ENCODE results near the gene NTN1.

NTN1 gene

DNA sequence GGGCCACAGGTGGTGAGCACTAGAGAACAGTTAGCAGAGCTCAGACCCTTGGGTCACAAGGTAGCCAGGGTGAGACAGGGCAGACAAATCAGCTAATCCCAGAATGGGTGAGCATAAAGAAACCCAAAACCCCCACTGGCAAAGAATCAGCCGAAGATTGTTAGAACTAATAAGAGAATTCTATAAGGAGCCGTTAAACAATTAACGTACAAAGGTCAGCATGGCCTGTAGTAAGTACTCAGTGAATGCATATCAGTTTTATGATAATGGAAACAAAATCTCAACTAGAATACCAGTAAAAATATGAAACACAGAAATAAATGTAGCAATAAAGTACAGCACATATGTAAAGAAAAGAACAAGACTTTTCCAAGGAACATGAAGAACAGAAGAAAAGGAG is 168.6 kb downstream of the NTN1 start:
- Histone ChIP-seq H3K9me3 (ENCODE audit: control extremely low read depth in 1 of 5, control insufficient read depth in 4 of 5, insufficient read depth in 2 of 5, low read depth in 1 of 5, low read length in 4 of 5) (no peaks in the 10 kb centered on the region), H3K4me3 (ENCODE audit: control insufficient read depth in 1 of 7, extremely low read depth in 1 of 7, insufficient read depth in 4 of 7, low read depth in 2 of 7, low read length in 6 of 7) (no peak overlapping the region), H3K27ac (ENCODE audit: insufficient read depth in 1 of 2, low read depth in 1 of 2, low read length in 2 of 2, poor library complexity in 1 of 2, severe bottlenecking in 2 of 2) (no peak overlapping the region), H3K27me3 (replicated peaks in 2 of 5; ENCODE audit: control insufficient read depth in 4 of 5, insufficient read depth in 5 of 5, low read length in 4 of 5) (peaks cover 0 to 10% (median 0%) of the 10 kb centered on the region in 5 experiments), H3K36me3 (ENCODE audit: control insufficient read depth in 4 of 4, insufficient read depth in 4 of 4, low read length in 3 of 4) (no peaks in the 10 kb centered on the region), H3K4me1 (ENCODE audit: control extremely low read depth in 1 of 4, control insufficient read depth in 4 of 4, insufficient read depth in 4 of 4, low read length in 3 of 4) (peaks cover 0 to 2% (median 0%) of the 10 kb centered on the region in 4 experiments)
- CTCF ChIA-PET = no interaction called here
- POLR2A ChIA-PET = interaction anchor here (0.7 kb wide), 1 partner anchor 149 kb away, joined by 6 read pairs; no protein-coding TSS in a partner anchor
- no peak for DNase-seq
- no CpG with 5 or more reads among the region's 3 CpGs for WGBS (ENCODE audit: insufficient coverage)

- no peaks in the 10 kb centered on the region for H3K36me3 ChIP-seq (ENCODE audit: control insufficient read depth in 4 of 4, insufficient read depth in 4 of 4, low read length in 3 of 4)
- no CpG with 5 or more reads among the region's 1 CpG for WGBS (ENCODE audit: insufficient coverage)
- no peaks in the 10 kb centered on the region for H3K4me1 ChIP-seq (ENCODE audit: control extremely low read depth in 1 of 4, control insufficient read depth in 4 of 4, insufficient read depth in 4 of 4, low read length in 3 of 4)
- ChIA-PET CTCF (no interaction called here), POLR2A (no interaction called here)
- H3K27ac ChIP-seq (ENCODE audit: insufficient read depth in 1 of 2, low read depth in 1 of 2, low read length in 2 of 2, poor library complexity in 1 of 2, severe bottlenecking in 2 of 2) = no peak overlapping the region
- no peak overlapping the region for H3K4me3 ChIP-seq (ENCODE audit: control insufficient read depth in 1 of 7, extremely low read depth in 1 of 7, insufficient read depth in 4 of 7, low read depth in 2 of 7, low read length in 6 of 7)
- H3K9me3 ChIP-seq (ENCODE audit: control extremely low read depth in 1 of 5, control insufficient read depth in 4 of 5, insufficient read depth in 2 of 5, low read depth in 1 of 5, low read length in 4 of 5) = no peaks in the 10 kb centered on the region
- no peak for DNase-seq
- peaks cover 0 to 10% (median 0%) of the 10 kb centered on the region in 5 experiments for H3K27me3 ChIP-seq (replicated peaks in 2 of 5; ENCODE audit: control insufficient read depth in 4 of 5, insufficient read depth in 5 of 5, low read length in 4 of 5)
Observed at GRCh38 chr17:9192010-9192409, 170.7 kb downstream of the NTN1 start.

GRCh38 chr17:9195411-9195810 is 174.1 kb downstream of the NTN1 start:
- peaks cover 0 to 6% (median 0%) of the 10 kb centered on the region in 4 experiments for H3K4me1 ChIP-seq (ENCODE audit: control extremely low read depth in 1 of 4, control insufficient read depth in 4 of 4, insufficient read depth in 4 of 4, low read length in 3 of 4)
- CTCF ChIA-PET = no interaction called here
- H3K4me3 ChIP-seq (ENCODE audit: control insufficient read depth in 1 of 7, extremely low read depth in 1 of 7, insufficient read depth in 4 of 7, low read depth in 2 of 7, low read length in 6 of 7) = no peak overlapping the region
- no peak for DNase-seq
- POLR2A ChIA-PET = no interaction called here
- no peaks in the 10 kb centered on the region for H3K9me3 ChIP-seq (ENCODE audit: control extremely low read depth in 1 of 5, control insufficient read depth in 4 of 5, insufficient read depth in 2 of 5, low read depth in 1 of 5, low read length in 4 of 5)
- 92% methylated on average over 5 of the region's 6 CpGs for WGBS (ENCODE audit: insufficient coverage)
- H3K36me3 ChIP-seq (ENCODE audit: control insufficient read depth in 4 of 4, insufficient read depth in 4 of 4, low read length in 3 of 4) = no peaks in the 10 kb centered on the region
- H3K27me3 ChIP-seq (replicated peaks in 2 of 5; ENCODE audit: control insufficient read depth in 4 of 5, insufficient read depth in 5 of 5, low read length in 4 of 5) = no peaks in the 10 kb centered on the region
- no peak overlapping the region for H3K27ac ChIP-seq (ENCODE audit: insufficient read depth in 1 of 2, low read depth in 1 of 2, low read length in 2 of 2, poor library complexity in 1 of 2, severe bottlenecking in 2 of 2)

GRCh38 chr17:9195961-9196670 is 174.8 kb downstream of the NTN1 start:
- H3K36me3 ChIP-seq (ENCODE audit: control insufficient read depth in 4 of 4, insufficient read depth in 4 of 4, low read length in 3 of 4) = no peaks in the 10 kb centered on the region
- ChIA-PET CTCF (no interaction called here), POLR2A (no interaction called here)
- no peak overlapping the region for H3K27ac ChIP-seq (ENCODE audit: insufficient read depth in 1 of 2, low read depth in 1 of 2, low read length in 2 of 2, poor library complexity in 1 of 2, severe bottlenecking in 2 of 2)
- 99% methylated on average over 9 of the region's 10 CpGs for WGBS (ENCODE audit: insufficient coverage)
- no peaks in the 10 kb centered on the region for H3K9me3 ChIP-seq (ENCODE audit: control extremely low read depth in 1 of 5, control insufficient read depth in 4 of 5, insufficient read depth in 2 of 5, low read depth in 1 of 5, low read length in 4 of 5)
- DNase-seq = no peak
- H3K4me1 ChIP-seq (ENCODE audit: control extremely low read depth in 1 of 4, control insufficient read depth in 4 of 4, insufficient read depth in 4 of 4, low read length in 3 of 4) = peaks cover 0 to 6% (median 0%) of the 10 kb centered on the region in 4 experiments
- no peak overlapping the region for H3K4me3 ChIP-seq (ENCODE audit: control insufficient read depth in 1 of 7, extremely low read depth in 1 of 7, insufficient read depth in 4 of 7, low read depth in 2 of 7, low read length in 6 of 7)
- no peaks in the 10 kb centered on the region for H3K27me3 ChIP-seq (replicated peaks in 2 of 5; ENCODE audit: control insufficient read depth in 4 of 5, insufficient read depth in 5 of 5, low read length in 4 of 5)

DNA sequence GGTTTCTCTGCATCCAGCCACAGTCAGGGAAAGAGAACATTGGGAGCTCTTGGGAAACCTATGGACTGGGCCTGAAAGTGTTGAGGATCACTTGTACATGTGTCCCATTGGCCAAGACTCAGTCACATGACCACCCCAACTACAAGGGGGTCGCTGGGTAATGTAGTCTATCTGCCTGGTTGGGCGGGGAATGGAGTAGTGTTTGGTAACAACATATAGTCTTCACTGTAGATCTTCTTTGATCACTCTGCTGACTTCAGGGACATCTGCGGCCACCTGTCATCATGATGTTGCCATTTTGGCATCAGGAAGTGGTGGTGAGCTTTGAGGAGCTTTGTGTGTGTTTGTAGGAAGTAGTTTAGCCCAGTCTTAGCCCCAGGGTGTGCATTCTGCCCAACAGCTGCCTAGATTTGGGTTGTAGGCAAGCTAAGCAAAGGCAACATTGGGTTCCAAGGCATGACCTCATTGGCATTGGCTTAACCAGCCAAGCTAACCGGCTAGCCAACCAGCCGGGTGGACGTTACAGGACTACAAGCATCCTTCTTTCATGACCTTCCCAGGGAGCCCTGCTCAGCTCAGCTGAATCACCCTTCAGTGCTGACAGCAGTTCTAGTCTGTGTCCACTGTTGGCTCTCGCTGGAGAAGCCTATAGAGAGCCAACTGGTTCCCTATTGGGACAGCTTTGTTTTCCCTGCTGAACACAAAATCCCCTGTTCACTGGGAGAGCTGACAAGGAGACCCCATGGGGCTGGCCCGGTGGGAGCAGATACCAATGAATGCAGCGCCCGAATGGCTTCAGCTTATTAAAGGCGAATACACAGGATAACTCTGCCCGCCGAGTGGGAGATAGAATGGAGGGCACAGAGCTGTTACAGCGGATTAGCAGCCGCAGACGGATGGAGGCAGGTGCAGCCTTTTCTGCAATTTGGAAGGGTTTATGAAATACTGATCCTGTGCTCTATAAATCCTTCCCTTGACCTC is 178.6 kb downstream of the NTN1 start:
- Histone ChIP-seq H3K4me3 (ENCODE audit: control insufficient read depth in 1 of 7, extremely low read depth in 1 of 7, insufficient read depth in 4 of 7, low read depth in 2 of 7, low read length in 6 of 7) (no peak overlapping the region), H3K27ac (ENCODE audit: insufficient read depth in 1 of 2, low read depth in 1 of 2, low read length in 2 of 2, poor library complexity in 1 of 2, severe bottlenecking in 2 of 2) (no peak overlapping the region), H3K27me3 (replicated peaks in 2 of 5; ENCODE audit: control insufficient read depth in 4 of 5, insufficient read depth in 5 of 5, low read length in 4 of 5) (no peaks in the 10 kb centered on the region), H3K36me3 (ENCODE audit: control insufficient read depth in 4 of 4, insufficient read depth in 4 of 4, low read length in 3 of 4) (no peaks in the 10 kb centered on the region), H3K4me1 (ENCODE audit: control extremely low read depth in 1 of 4, control insufficient read depth in 4 of 4, insufficient read depth in 4 of 4, low read length in 3 of 4) (peaks cover 0 to 25% (median 2%) of the 10 kb centered on the region in 4 experiments), H3K9me3 (ENCODE audit: control extremely low read depth in 1 of 5, control insufficient read depth in 4 of 5, insufficient read depth in 2 of 5, low read depth in 1 of 5, low read length in 4 of 5) (no peaks in the 10 kb centered on the region)
- ChIA-PET POLR2A (no interaction called here), CTCF (no interaction called here)
- 95% methylated on average over 15 of the region's 16 CpGs for WGBS (ENCODE audit: insufficient coverage)
- DNase-seq = peak in 2 of 3 donors; percentile 7 to 21

DNA sequence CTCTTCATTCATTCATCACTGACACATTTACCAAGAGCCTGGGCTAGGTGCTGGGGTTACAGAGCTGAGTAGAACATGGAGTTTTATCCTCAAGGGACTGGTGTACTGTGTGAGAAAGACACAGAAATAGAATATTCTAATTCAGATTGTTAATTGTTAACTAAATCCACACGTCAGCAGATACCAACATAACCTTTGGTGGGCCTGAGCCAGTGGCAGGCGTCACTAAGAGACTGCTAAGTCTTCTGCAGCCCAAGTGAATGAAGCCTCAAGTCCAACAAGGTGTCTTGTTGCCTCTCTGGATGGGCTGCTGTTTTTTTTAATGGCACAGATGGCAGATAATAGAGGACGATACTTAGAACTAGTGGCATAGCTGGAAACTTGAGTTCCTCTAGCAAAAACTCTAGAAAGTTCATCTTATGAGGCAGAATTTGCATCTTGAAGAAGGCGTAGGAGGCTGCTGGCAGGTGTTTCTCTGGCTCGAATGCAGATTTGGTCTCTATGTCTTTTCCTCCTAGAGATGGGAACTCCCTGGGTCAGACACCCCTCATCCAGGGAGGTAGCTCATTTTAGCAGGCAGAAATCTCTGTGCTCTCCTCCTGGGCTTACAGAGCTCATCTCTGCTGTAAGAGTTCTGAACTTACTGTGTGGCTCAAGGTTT is 179.5 kb downstream of the NTN1 start:
- H3K27me3 ChIP-seq (replicated peaks in 2 of 5; ENCODE audit: control insufficient read depth in 4 of 5, insufficient read depth in 5 of 5, low read length in 4 of 5) = no peaks in the 10 kb centered on the region
- ChIA-PET POLR2A (no interaction called here), CTCF (interaction anchor here (1.2 kb wide), 1 partner anchor 18 kb away, joined by 3 read pairs; no protein-coding TSS in a partner anchor)
- no peaks in the 10 kb centered on the region for H3K9me3 ChIP-seq (ENCODE audit: control extremely low read depth in 1 of 5, control insufficient read depth in 4 of 5, insufficient read depth in 2 of 5, low read depth in 1 of 5, low read length in 4 of 5)
- no peak overlapping the region for H3K27ac ChIP-seq (ENCODE audit: insufficient read depth in 1 of 2, low read depth in 1 of 2, low read length in 2 of 2, poor library complexity in 1 of 2, severe bottlenecking in 2 of 2)
- WGBS (ENCODE audit: insufficient coverage) = 89% methylated on average over 5 of the region's 5 CpGs
- no peak for DNase-seq
- H3K4me1 ChIP-seq (ENCODE audit: control extremely low read depth in 1 of 4, control insufficient read depth in 4 of 4, insufficient read depth in 4 of 4, low read length in 3 of 4) = peaks cover 0 to 35% (median 12%) of the 10 kb centered on the region in 4 experiments
- H3K36me3 ChIP-seq (ENCODE audit: control insufficient read depth in 4 of 4, insufficient read depth in 4 of 4, low read length in 3 of 4) = no peaks in the 10 kb centered on the region
- H3K4me3 ChIP-seq (ENCODE audit: control insufficient read depth in 1 of 7, extremely low read depth in 1 of 7, insufficient read depth in 4 of 7, low read depth in 2 of 7, low read length in 6 of 7) = no peak overlapping the region

Measured in common myeloid progenitor, CD34-positive (primary cell).